ENCODE measurements around the gene MARK1.

DNA sequence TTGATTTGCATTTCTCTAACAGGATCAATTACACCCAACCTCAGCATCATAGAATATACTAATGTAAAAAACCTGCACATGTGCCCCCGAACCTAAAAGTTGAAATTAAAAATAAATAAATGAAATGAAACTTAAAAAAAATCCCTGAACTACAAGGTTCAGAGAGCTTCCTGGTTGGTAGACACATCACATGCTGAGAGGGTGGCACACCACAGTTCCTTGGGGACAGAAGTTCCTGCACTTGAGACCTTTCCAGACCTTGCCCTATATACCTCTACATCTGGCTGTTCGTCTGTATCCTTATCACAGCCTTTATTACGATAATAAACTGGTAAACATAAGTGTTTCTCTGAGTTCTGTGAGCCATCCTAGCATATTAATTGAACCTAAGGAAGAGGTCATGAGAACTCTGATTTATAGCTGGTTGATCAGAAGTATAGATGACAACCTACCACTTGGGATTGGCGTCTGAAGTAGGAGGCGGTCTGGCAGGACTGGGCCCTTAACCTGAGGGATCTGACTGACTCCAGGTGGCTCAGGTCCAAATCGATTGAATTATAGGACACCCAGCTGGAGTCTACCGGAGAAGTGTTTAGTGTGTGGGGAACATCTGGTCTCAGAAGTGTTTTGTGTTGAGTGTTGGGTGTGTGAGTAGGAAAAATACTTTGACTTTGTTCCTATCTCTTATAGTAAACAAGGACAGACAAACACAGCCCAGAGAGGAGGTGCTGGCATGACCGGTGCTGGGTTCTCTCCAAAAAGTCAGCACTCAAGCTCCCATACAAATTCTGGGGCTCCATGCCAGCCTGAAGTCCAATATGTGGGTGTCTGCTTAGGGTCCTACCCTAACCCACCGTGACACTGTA is 181.2 kb downstream of the MARK1 start:
- TF ChIP-seq CTCF (conservative IDR thresholded peaks at IDR 0.05; ENCODE audit: low read length) (no peak), EZH2phosphoT487 (IDR thresholded peaks at IDR 0.05; ENCODE audit: borderline replicate concordance, low read depth, low read length) (no peak)
